Measurements from ENCODE around the gene C7.

DNA sequence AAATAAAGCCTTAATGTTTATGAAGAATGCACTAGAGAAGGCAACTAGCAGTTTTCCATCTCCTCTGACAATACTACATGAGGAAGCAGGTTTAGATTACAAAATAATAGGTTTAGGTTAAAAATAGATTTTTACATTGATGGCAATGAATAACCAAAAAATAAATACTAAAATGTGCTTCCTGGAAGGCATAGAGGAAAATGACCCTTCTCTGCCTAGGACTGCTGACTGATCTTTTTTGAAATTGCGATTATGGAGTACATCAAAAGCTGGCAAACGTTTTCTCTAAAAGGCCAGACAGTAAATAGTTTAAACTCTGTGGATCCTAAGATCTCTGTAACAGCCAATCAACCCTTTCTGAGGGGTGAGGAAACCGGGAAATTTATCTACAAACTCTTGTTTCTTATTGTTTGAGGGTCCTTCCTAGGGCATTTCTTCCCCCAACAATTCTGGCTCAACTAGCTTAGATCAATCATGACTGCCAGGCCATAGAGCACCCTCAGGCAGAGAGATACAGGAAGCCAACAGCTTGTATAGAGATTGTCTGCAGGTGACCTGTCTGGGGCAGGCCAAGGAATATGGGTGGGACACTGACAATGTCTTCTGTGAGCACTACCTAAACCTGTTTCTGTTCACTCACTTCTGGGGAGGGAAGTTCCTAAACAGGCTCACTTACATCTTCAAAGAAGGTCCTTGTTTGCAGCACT is 94.5 kb downstream of the C7 start:
- no peak for TF ChIP-seq POLR2A (IDR thresholded peaks at IDR 0.05)
- TF ChIP-seq EP300 (IDR thresholded peaks at IDR 0.05): no peak

Data from tibial nerve (tissue), 3 donors.